Thyroid gland (tissue), 4 donors: Measurements from ENCODE around the gene CTNNA2. TPM values are rescaled to one million over a fixed set of nuclear protein-coding genes. Genes with fewer than 3 reads are reported as not detected.

Source experiments
- DNase-seq, 2 donors: peaks; one replicate each; pipeline ENCODE4 v3.0.0-alpha.2; 2019
- H3K27ac ChIP-seq, 3 donors: fragments of 200-600 bp; sonication (generic); 1 replicate in 2 of 3; 2 replicates in 1 of 3; pipeline ENCODE4 v1.5.1; 2016 to 2019; ENCODE audit warnings: mild to moderate bottlenecking in 1 of 3, moderate library complexity in 1 of 3
- H3K27me3 ChIP-seq: fragments of 200-600 bp; sonication (generic); one replicate; pipeline ENCODE4 v1.5.1; 2019
- H3K36me3 ChIP-seq, 2 donors: fragments of 200-600 bp; sonication (generic); one replicate each; pipeline ENCODE4 v1.5.1; 2016 to 2019
- H3K4me1 ChIP-seq, 2 donors: fragments of 200-600 bp; sonication (generic); one replicate each; pipeline ENCODE4 v1.5.1; 2017 to 2019
- H3K4me3 ChIP-seq, 3 donors: fragments of 200-600 bp; sonication (generic); replicated peaks in 1 of 3; 1 replicate in 2 of 3; 2 replicates in 1 of 3; pipeline ENCODE4 v1.5.1; 2016; ENCODE audit warnings: mild to moderate bottlenecking in 1 of 3
- H3K9me3 ChIP-seq: fragments of 200-600 bp; sonication (generic); one replicate; pipeline ENCODE4 v1.5.1; 2017
- POLR2A ChIP-seq, 2 donors: fragments of 450-650 bp; IDR thresholded peaks; one replicate each; pipeline ENCODE4 v1.6.1; 2017; ENCODE audit warnings: antibody characterized with exemption in 2 of 2, mild to moderate bottlenecking in 2 of 2, moderate library complexity in 1 of 2
- WGBS, 2 donors: methylation state at CpG; one replicate each; pipeline ENCODE4 v1.1.5; 2017; 5-methylcytosine and 5-hydroxymethylcytosine counted together
- intact Hi-C: fragments of 100-400 bp; cut with DNase I; formaldehyde crosslinking; loops from one replicate; pipeline ENCODE4 v1.15.1; 2023
- total RNA-seq, 4 donors: library from RNA; depleted of rRNA; stranded (reverse); fragments of >200 nt; gene quantifications; one replicate each; pipeline ENCODE4 v1.2.3, GENCODE V29; 2016
- TF ChIP-seq, protein P1 (sequence below), 6 experiments: fragments of 200-600 bp in 3 of 6; fragments of 450-650 bp in 3 of 6; sonication (generic) in 3 of 6; IDR thresholded peaks; one replicate each; pipeline ENCODE4 v1.5.1; 2016 to 2019; ENCODE audit warnings: antibody characterized with exemption in 6 of 6, mild to moderate bottlenecking in 2 of 6, inconsistent platforms in 1 of 6, moderate library complexity in 1 of 6

The CTNNA2 gene
- total RNA-seq, 4 donors from 2014 or later = 0.13 to 0.44 (median 0.22) TPM; not detected in 1

DNA sequence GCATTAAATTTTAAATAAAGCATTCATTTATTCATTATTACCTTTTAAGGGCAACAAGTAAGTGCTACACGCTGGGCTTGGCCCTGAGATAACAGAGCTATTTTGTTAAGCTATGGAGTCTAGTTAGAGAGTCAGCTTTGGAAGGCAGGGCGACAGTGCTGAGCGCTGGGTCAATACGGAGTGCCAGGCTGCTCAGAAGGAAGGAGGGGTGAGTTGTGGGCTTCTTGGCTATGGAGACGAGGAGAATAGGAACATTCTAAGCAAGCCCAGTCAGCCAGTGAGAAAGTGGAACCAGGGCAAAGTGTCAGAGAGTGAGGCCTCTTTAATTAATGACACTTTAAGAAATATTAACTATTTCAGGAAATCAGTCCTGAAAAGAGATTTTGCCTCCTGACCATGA is 503.3 kb downstream of the CTNNA2 start:
- H3K27ac ChIP-seq = no peak overlapping the region
- intact Hi-C loops = no loop called here
- H3K4me3 ChIP-seq = no peak overlapping the region
- 71 to 79% methylated on average over 5 of the region's 5 CpGs for WGBS, 2 donors
- H3K4me1 ChIP-seq = peaks cover 4 to 5% of the 10 kb centered on the region in 2 donors
- no peaks in the 10 kb centered on the region for H3K27me3 ChIP-seq
- DNase-seq = no peak
- H3K36me3 ChIP-seq = no peaks in the 10 kb centered on the region
- no peaks in the 10 kb centered on the region for H3K9me3 ChIP-seq
- TF ChIP-seq POLR2A (IDR thresholded peaks at IDR 0.05) = no peak
- TF ChIP-seq, protein P1, sequence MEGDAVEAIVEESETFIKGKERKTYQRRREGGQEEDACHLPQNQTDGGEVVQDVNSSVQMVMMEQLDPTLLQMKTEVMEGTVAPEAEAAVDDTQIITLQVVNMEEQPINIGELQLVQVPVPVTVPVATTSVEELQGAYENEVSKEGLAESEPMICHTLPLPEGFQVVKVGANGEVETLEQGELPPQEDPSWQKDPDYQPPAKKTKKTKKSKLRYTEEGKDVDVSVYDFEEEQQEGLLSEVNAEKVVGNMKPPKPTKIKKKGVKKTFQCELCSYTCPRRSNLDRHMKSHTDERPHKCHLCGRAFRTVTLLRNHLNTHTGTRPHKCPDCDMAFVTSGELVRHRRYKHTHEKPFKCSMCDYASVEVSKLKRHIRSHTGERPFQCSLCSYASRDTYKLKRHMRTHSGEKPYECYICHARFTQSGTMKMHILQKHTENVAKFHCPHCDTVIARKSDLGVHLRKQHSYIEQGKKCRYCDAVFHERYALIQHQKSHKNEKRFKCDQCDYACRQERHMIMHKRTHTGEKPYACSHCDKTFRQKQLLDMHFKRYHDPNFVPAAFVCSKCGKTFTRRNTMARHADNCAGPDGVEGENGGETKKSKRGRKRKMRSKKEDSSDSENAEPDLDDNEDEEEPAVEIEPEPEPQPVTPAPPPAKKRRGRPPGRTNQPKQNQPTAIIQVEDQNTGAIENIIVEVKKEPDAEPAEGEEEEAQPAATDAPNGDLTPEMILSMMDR (IDR thresholded peaks at IDR 0.05) = no peak

DNA sequence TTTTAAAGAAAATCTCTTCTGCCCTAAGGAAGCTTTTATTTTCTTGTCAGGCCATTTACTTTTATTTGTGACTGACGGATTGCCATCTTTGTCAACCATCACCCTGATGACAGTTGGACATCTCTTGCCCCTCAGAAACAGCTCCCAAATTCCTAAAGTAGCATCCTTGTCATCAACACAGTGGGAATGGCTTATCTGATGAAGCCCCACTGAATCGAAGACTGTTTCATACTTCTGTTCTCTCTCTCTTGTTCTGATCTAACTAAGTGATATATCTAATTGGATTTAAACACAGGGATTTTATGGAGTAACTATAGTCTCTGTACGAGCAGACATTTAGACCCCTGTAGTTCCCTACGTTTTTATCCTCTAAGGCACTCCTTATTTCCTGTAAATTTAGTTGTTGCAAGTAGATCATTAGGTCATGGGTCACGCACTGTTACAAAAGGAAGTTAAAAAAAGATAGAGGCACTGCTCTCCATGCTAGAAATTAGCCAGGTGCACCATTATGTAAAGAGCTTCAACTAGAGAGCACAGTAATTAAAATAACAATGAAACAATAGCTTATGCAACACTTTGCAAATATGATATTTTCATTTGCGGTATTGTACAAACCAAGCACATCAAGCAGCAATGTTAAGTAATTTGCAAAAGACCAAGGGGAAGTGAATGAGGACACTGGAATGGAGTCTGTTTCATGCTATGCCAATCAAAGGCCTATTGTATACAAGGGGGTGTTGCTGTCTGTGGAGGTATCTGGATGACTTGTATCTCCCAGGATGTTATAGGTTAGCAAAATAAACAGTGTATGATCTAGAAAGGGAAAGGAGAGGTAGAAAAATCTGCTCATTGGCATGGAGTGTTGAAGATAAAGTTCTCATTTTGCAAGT is 507.0 kb downstream of the CTNNA2 start:
- WGBS, 2 donors = 79% methylated on average over 6 of the region's 6 CpGs

GRCh38 chr2:80022018-80022417 is 509.2 kb downstream of the CTNNA2 start:
- DNase-seq = no peak
- intact Hi-C loops = no loop called here

More for the DNA sequence above, 507.0 kb downstream of the CTNNA2 start:
- Histone ChIP-seq H3K27ac (no peak overlapping the region), H3K36me3 (no peaks in the 10 kb centered on the region), H3K4me3 (no peak overlapping the region), H3K9me3 (no peaks in the 10 kb centered on the region), H3K27me3 (no peaks in the 10 kb centered on the region), H3K4me1 (no peaks in the 10 kb centered on the region)
- no peak for DNase-seq
- TF ChIP-seq POLR2A (IDR thresholded peaks at IDR 0.05) = no peak
- TF ChIP-seq, protein P1 (IDR thresholded peaks at IDR 0.05) = no peak
- intact Hi-C loops = no loop called here

GRCh38 chr2:80026040-80026729 is 513.3 kb downstream of the CTNNA2 start:
- Histone ChIP-seq H3K27ac (no peak overlapping the region), H3K4me1 (no peaks in the 10 kb centered on the region), H3K27me3 (no peaks in the 10 kb centered on the region), H3K36me3 (no peaks in the 10 kb centered on the region), H3K9me3 (no peaks in the 10 kb centered on the region), H3K4me3 (no peak overlapping the region)
- WGBS, 2 donors = 88 to 93% methylated on average over 5 of the region's 5 CpGs
- DNase-seq = no peak
- intact Hi-C loops = no loop called here
- no peak for TF ChIP-seq POLR2A (IDR thresholded peaks at IDR 0.05)
- TF ChIP-seq, protein P1 (IDR thresholded peaks at IDR 0.05) = no peak

More at GRCh38 chr2:80022018-80022417, 509.2 kb downstream of the CTNNA2 start:
- Histone ChIP-seq H3K27ac (no peak overlapping the region), H3K27me3 (no peaks in the 10 kb centered on the region), H3K9me3 (no peaks in the 10 kb centered on the region), H3K4me3 (no peak overlapping the region), H3K36me3 (no peaks in the 10 kb centered on the region), H3K4me1 (no peaks in the 10 kb centered on the region)
- 94 to 97% methylated on average over 2 of the region's 2 CpGs for WGBS, 2 donors
- no peak for TF ChIP-seq POLR2A (IDR thresholded peaks at IDR 0.05)
- TF ChIP-seq, protein P1 (IDR thresholded peaks at IDR 0.05) = no peak

- no peak overlapping the region for H3K27ac ChIP-seq
- TF ChIP-seq, protein P1 (IDR thresholded peaks at IDR 0.05) = no peak
- TF ChIP-seq POLR2A (IDR thresholded peaks at IDR 0.05) = no peak
- DNase-seq = no peak
- no peaks in the 10 kb centered on the region for H3K4me1 ChIP-seq
- H3K36me3 ChIP-seq = no peaks in the 10 kb centered on the region
- H3K9me3 ChIP-seq = no peaks in the 10 kb centered on the region
- intact Hi-C loops = no loop called here
- WGBS, 2 donors = 90% methylated on average over 3 of the region's 3 CpGs
- H3K27me3 ChIP-seq = no peaks in the 10 kb centered on the region
- H3K4me3 ChIP-seq = no peak overlapping the region
Measured at GRCh38 chr2:80028051-80028450, 515.2 kb downstream of the CTNNA2 start.
